Astrocyte of the cerebellum (primary cell): ENCODE data around the gene ERI2.
"Not testable (repeated sequence)": the region's sequence is repeated elsewhere in the genome, so short reads cannot be mapped to it uniquely, and the experiment has no call there.

Source experiments
- DNase-seq: peaks from one replicate; pipeline ENCODE4 v3.0.0-alpha.2; 2011; ENCODE audit warnings: low read depth
- H3K4me3 ChIP-seq: 2 replicates; pipeline ENCODE4 v1.5.1; 2011; ENCODE audit warnings: mild to moderate bottlenecking, low read depth, low read length, moderate library complexity
- CTCF ChIP-seq: IDR thresholded peaks from 2 replicates; pipeline ENCODE4 v1.5.1; 2012; ENCODE audit warnings: low read length, low read depth, moderate library complexity, mild to moderate bottlenecking; ENCODE audit errors: missing control alignments
- in situ Hi-C: cut with HindIII; loops from 2 replicates; pipeline ENCODE4 v1.10.0; 2017; ENCODE audit warnings: low sequenced_read_pairs

Gene ERI2

GRCh38 chr16:20807862-20808261 is 1.6 kb upstream of the ERI2 start:
- TF ChIP-seq CTCF, result no peak
- in situ Hi-C loops, result no loop called here
- H3K4me3 ChIP-seq, result no peak overlapping the region
- no peak for DNase-seq

DNA sequence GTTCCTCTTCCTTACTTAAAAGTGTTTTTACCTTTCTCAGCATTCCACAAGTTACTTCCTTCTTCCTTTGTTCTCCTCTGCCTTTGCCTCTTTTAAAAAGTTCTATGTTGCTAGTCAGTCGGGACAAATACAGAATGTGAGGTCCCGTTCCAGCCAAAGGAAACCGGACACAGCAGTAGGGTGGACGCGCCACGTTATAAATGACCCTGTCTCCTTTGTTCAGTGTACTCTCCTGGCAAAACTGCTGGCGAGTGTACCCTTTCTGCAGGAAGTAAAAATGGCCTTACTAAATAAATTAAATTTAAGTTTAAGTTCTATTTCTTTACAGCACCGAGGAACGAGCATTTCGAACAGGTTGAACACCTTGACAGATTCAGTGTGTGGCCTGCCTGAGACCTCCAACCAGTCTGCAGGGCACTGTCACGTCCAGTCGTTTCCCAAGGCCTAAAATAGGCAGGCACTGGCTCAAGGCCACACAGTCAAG is 546 bp downstream of the ERI2 start:
- peak overlapping the region; percentile 84 for H3K4me3 ChIP-seq

GRCh38 chr16:20803561-20804214 is 2.6 kb downstream of the ERI2 start:
- no peak for TF ChIP-seq CTCF
- H3K4me3 ChIP-seq, result no peak overlapping the region
- in situ Hi-C loops, result no loop called here
- DNase-seq, result no peak

More for the DNA sequence above, 546 bp downstream of the ERI2 start:
- DNase-seq, in situ Hi-C loops: not testable (repeated sequence)

GRCh38 chr16:20803192-20803560 is 3.1 kb downstream of the ERI2 start:
- no peak for DNase-seq
- no peak for TF ChIP-seq CTCF
- no peak overlapping the region for H3K4me3 ChIP-seq
- in situ Hi-C loops, result no loop called here

DNA sequence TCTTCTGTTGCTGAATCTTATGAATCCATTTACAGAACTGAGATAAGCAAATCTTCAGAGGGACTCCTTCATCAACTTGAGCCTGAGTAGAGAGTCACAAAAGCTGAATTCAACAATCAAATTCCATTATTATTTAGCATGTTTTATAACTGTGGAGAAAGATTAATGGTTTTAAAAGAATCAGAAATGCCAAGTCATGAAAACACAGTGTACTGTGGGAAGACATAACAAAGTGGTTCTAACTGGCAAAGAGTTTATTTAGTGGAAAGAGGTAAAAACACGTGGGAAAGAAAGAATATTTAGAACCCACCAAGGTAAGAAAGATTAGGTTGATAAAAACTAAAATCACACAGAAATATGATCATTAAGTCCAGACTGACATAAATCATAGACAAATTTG is 5.0 kb downstream of the ERI2 start:
- no peak for TF ChIP-seq CTCF
- DNase-seq, result no peak
- in situ Hi-C loops, result no loop called here

GRCh38 chr16:20799599-20799998 is 6.7 kb downstream of the ERI2 start:
- TF ChIP-seq CTCF, result peak; percentile 26
- no peak for DNase-seq
- in situ Hi-C loops, result no loop called here
- no peak overlapping the region for H3K4me3 ChIP-seq

More for the DNA sequence above, 5.0 kb downstream of the ERI2 start:
- no peak overlapping the region for H3K4me3 ChIP-seq

- no peak for TF ChIP-seq CTCF
- in situ Hi-C loops, result no loop called here
Observed at GRCh38 chr16:20798364-20798763, 7.9 kb downstream of the ERI2 start.

More at GRCh38 chr16:20798364-20798763, 7.9 kb downstream of the ERI2 start:
- no peak for DNase-seq
- H3K4me3 ChIP-seq, result no peak overlapping the region
